Stimulated activated CD4-positive, alpha-beta T cell treated with anti-CD3 and anti-CD28 coated beads, TNF-alpha, amount 100 ng/mL, for 24 hours (primary cell): ENCODE measurements around the gene CKAP4.

Experiments used
- DNase-seq, 3 experiments: peaks; one replicate each; pipeline ENCODE4 v3.0.0-alpha.2; 2020; ENCODE audit warnings: low read depth in 3 of 3

CKAP4 gene

DNA sequence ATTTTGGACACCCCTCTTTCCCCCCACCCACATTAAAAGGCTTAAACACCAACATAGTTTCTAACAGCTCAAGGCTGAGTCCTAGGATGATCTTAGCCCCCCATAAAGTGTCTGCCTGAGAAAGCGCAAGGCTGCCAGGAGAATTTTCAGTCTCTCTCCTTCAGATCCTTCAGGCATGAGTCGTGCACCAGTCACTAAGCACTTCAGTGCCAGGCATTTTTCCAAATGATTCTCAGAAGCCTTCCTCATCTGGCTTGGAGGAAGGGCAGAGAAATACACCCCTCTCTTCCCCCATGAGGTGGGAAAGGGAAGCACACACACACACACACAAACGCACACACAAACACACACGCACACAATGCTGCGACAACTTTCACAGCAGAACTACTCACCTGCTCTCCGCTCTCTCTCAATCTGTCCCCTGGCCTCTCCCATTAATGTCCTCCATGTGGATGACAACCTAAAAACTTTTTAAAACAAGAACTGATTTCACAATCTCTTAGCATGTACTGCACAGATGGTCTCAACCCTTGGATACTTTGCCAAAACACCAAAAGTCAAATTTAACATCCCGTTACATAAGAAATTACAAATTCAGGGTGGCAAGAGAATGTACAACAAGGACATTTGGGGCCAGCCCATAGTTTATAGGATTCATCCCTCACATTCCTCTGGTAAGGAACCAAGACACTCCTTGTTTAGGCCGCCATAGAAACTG is 49.8 kb downstream of the CKAP4 start:
- no peak for DNase-seq

DNA sequence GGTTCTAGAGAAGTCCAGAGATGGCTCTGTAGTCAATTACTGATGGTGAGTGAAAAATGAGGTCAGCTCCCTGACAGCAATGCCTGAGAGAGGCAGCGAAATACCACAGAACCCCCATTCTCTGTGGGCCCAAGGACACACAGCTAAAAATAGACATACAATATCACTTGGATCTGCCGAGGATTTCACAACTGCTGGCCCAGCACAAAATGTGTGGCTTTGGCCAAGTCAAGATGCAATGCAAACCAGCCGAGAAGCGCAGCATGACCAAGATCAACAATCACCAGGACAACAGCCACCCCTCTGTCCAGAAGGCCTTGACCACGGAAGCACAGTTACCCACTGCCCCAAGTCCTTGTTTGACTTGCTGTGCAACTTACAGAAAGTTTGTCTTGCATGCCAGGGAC is 52.2 kb downstream of the CKAP4 start:
- DNase-seq, result no peak

- no peak for DNase-seq
Observed at GRCh38 chr12:106194351-106194750, 53.5 kb downstream of the CKAP4 start.

- no peak for DNase-seq
Observed at GRCh38 chr12:106193394-106194215, 54.2 kb downstream of the CKAP4 start.

DNA sequence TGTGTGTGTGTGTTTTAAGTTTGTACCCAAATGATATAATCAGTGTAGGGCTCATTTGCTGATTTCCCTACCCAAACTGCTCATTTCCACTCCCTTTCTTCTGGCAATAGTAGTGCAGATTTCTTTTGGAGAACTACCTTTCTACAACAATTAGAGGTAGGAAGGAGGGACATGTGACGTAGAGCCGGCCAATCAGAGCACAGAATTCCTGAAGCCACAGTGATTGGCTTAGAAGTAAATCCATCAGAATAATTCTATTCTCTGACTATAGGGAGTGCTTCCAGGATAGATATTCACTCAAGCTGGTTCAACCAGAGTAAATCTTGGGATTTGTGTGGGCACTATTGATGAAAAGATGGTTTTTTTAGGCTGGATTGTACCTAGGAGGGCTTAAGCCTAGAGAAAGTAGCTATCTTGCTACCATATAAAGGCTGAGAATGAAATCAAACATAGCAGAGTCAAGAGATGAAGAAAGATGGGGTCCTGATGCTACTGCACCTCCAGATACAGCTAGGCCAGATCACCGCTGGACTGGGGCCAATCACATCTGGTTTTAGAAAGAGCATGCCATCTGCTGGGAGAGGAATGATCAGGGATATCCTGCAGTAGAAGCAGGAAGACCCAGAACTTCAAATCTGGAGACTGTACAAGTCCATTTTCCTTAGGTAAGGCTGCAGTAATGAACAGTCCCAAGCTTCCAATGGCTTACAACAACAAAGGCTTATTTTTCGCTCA is 55.0 kb downstream of the CKAP4 start:
- DNase-seq, result no peak

DNA sequence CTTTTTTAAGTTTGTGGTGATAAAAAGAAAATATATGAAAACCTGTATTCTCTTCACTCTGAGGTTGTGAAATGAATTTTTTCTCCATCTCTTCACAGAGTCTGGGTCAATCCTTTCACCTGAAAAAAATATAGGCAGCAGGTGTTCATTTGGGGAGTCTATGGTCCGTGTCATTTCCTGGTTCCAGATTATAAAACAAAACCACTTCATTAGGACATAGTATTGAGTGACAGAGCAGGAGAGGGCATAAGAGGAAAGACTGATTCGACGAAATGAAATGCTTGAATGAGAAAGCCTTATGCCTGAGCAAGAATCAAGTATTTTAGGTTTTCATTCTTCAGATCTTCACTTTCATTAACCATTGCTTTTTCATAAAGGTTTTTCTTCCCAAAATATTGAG is 57.2 kb downstream of the CKAP4 start:
- no peak for DNase-seq

GRCh38 chr12:106189341-106189740 is 58.5 kb downstream of the CKAP4 start:
- DNase-seq, result no peak

DNA sequence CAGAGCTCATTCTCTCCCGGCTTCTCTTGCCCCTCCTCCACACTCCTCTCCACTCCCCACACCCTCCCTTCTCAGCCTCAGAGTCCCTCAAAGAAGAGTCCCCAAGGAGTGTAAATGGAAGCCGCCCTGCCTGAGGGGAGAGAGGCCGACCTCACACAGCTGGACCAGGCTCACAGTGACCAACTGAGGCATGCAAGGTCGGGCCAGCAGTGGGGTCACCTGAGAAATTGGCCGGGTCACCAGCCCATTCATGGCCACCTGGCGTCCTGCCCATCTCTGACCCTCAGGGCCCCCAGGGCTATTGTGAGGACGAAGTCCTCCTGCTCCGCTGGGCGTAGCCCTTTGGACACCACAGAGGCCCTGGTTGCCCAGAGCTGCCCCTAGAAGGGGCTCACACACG is 59.6 kb downstream of the CKAP4 start:
- DNase-seq, result no peak
